HepG2 (cell line): ENCODE measurements around the gene FITM2. TPM values are rescaled to one million over a fixed set of nuclear protein-coding genes. Genes with fewer than 3 reads are reported as not detected.

Experiments used
- AKNA ChIP-seq: sonication (generic); formaldehyde crosslinking; IDR thresholded peaks from 2 replicates; pipeline ENCODE4 v1.4.0; 2020; ENCODE audit warnings: missing genetic modification reagents, borderline replicate concordance
- FOXK2 ChIP-seq: fragments of 450-650 bp; IDR thresholded peaks from 2 replicates; pipeline ENCODE4 v1.6.1; 2016
- HOXA5 ChIP-seq: sonication (generic); formaldehyde crosslinking; IDR thresholded peaks from 2 replicates; pipeline ENCODE4 v1.4.0; 2020; ENCODE audit warnings: missing genetic modification reagents
- MBD4 ChIP-seq: IDR thresholded peaks from 2 replicates; pipeline ENCODE4 v1.6.1; 2012; ENCODE audit warnings: low read length, inconsistent platforms, borderline replicate concordance
- RNF2 ChIP-seq: fragments of 450-650 bp; conservative IDR thresholded peaks from 2 replicates; pipeline ENCODE4 v1.6.1; 2016; ENCODE audit warnings: low read depth
- SMARCC2 ChIP-seq: fragments of 450-650 bp; IDR thresholded peaks from 2 replicates; pipeline ENCODE4 v1.6.1; 2017; ENCODE audit warnings: antibody characterized with exemption, mild to moderate bottlenecking
- SOX13 ChIP-seq, 3 experiments: fragments of 450-650 bp in 1 of 3; sonication (generic) in 1 of 3; formaldehyde crosslinking in 1 of 3; IDR thresholded peaks in 2 of 3; conservative IDR thresholded peaks in 1 of 3; 2 replicates each; pipeline versions ENCODE4 v1.5.0 to v1.6.1; 2016 to 2020; ENCODE audit warnings: antibody characterized with exemption in 1 of 3, mild to moderate bottlenecking in 1 of 3, missing compliant biosample characterization in 1 of 3, missing genetic modification reagents in 1 of 3, moderate library complexity in 1 of 3
- SOX5 ChIP-seq: IDR thresholded peaks from 2 replicates; pipeline ENCODE4 v1.6.1; 2016; ENCODE audit warnings: borderline replicate concordance
- ZFP41 ChIP-seq: sonication (generic); formaldehyde crosslinking; IDR thresholded peaks from 2 replicates; pipeline ENCODE4 v1.4.0; 2020; ENCODE audit warnings: mild to moderate bottlenecking, missing genetic modification reagents, borderline replicate concordance
- ZKSCAN1 ChIP-seq: fragments of 150-350 bp; IDR thresholded peaks from 2 replicates; pipeline ENCODE4 v1.6.1; 2014; ENCODE audit warnings: low read length
- ZKSCAN8 ChIP-seq: IDR thresholded peaks from 2 replicates; pipeline ENCODE4 v1.6.1; 2016; ENCODE audit warnings: borderline replicate concordance, missing genetic modification reagents, missing compliant biosample characterization
- ZNF10 ChIP-seq: sonication (generic); formaldehyde crosslinking; IDR thresholded peaks from 2 replicates; pipeline ENCODE4 v1.4.0; 2020; ENCODE audit warnings: mild to moderate bottlenecking, low read depth, missing genetic modification reagents, borderline replicate concordance
- ZNF232 ChIP-seq: sonication (generic); formaldehyde crosslinking; IDR thresholded peaks from 2 replicates; pipeline ENCODE4 v1.4.0; 2020; ENCODE audit warnings: missing genetic modification reagents, borderline replicate concordance
- ZNF350 ChIP-seq: sonication (generic); formaldehyde crosslinking; IDR thresholded peaks from 2 replicates; pipeline ENCODE4 v1.4.0; 2020; ENCODE audit warnings: mild to moderate bottlenecking, low read depth, missing genetic modification reagents, borderline replicate concordance
- ZNF431 ChIP-seq: sonication (generic); formaldehyde crosslinking; IDR thresholded peaks from 2 replicates; pipeline ENCODE4 v1.9.0; 2022; ENCODE audit warnings: missing genetic modification reagents, low read depth, mild to moderate bottlenecking, borderline replicate concordance
- ZNF468 ChIP-seq: sonication (generic); formaldehyde crosslinking; IDR thresholded peaks from 2 replicates; pipeline ENCODE4 v1.8.0; 2022; ENCODE audit warnings: mild to moderate bottlenecking, moderate library complexity, missing genetic modification reagents
- polyA plus RNA-seq, 8 experiments: library from polyadenylated mRNA; depleted of rRNA in 3 of 8; stranded (reverse) in 7 of 8; unstranded in 1 of 8; fragments of >200 nt; fragmentation: Illumina TruSeq in 4 of 8; extraction: Trizol in 4 of 8; gene quantifications; 2 replicates each; pipeline versions ENCODE4 v1.2.1 to v1.2.3, GENCODE V29; 2011 to 2016; ENCODE audit warnings: low read depth in 4 of 8, missing spikeins in 1 of 8, mixed read lengths in 1 of 8; ENCODE audit not compliant: insufficient read depth in 1 of 8
- total RNA-seq, 5 experiments: library from RNA; depleted of rRNA; stranded (reverse); fragments of >200 nt; fragmentation: Illumina TruSeq; extraction: Trizol; gene quantifications; 2 replicates each; pipeline ENCODE4 v1.2.3, GENCODE V29; 2016; ENCODE audit warnings: low read depth in 1 of 5
- TF ChIP-seq, protein P1 (sequence below): sonication (generic); formaldehyde crosslinking; conservative IDR thresholded peaks from 2 replicates; pipeline ENCODE4 v1.8.0; 2022; ENCODE audit warnings: missing genetic modification reagents
- TF ChIP-seq, protein P2 (sequence below): sonication (generic); formaldehyde crosslinking; IDR thresholded peaks from 2 replicates; pipeline ENCODE4 v1.4.0; 2020; ENCODE audit warnings: mild to moderate bottlenecking, low read depth, missing genetic modification reagents

FITM2 gene
- total and polyA plus RNA-seq, 2 of the 13 experiments (the other 11 are each of a cell fraction or from before 2014, with no cell fraction given): 9.6 to 24.5 TPM

- TF ChIP-seq AKNA (CRISPR knock-in tag) (no peak), SMARCC2 (no peak), ZKSCAN1 (peak; percentile 71), RNF2 (peak; percentile 95), ZNF468 (CRISPR knock-in tag) (peak; percentile 74; the same call in 1 of the 2 replicates), ZFP41 (CRISPR knock-in tag) (peak; percentile 59; the same call in 1 of the 2 replicates), FOXK2 (peak; percentile 77; the same call in 1 of the 2 replicates), ZNF10 (CRISPR knock-in tag) (0 out of 2 replicates have a peak, but pooled peaks have one; percentile 84), ZNF232 (0 out of 2 replicates have a peak, but pooled peaks have one; percentile 71), ZKSCAN8 (CRISPR knock-in tag) (peak; percentile 94; the same call in 1 of the 2 replicates), SOX5 (peak; percentile 83), ZNF350 (CRISPR knock-in tag) (peak; percentile 99), HOXA5 (CRISPR knock-in tag) (peak; percentile 84), MBD4 (no peak), ZNF431 (peak; percentile 98), SOX13 (IDR thresholded peaks at IDR 0.05) (no peak), SOX13 (CRISPR knock-in tag; conservative IDR thresholded peaks at IDR 0.05 in 1 of 2, IDR thresholded peaks at IDR 0.05 in 1 of 2) (peak in 1 of 2 experiments; percentile 76; a peak in 2 of 4 replicates)
- TF ChIP-seq, protein P1, sequence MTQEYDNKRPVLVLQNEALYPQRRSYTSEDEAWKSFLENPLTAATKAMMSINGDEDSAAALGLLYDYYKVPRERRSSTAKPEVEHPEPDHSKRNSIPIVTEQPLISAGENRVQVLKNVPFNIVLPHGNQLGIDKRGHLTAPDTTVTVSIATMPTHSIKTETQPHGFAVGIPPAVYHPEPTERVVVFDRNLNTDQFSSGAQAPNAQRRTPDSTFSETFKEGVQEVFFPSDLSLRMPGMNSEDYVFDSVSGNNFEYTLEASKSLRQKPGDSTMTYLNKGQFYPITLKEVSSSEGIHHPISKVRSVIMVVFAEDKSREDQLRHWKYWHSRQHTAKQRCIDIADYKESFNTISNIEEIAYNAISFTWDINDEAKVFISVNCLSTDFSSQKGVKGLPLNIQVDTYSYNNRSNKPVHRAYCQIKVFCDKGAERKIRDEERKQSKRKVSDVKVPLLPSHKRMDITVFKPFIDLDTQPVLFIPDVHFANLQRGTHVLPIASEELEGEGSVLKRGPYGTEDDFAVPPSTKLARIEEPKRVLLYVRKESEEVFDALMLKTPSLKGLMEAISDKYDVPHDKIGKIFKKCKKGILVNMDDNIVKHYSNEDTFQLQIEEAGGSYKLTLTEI (CRISPR knock-in tag): no peak
- TF ChIP-seq, protein P2, sequence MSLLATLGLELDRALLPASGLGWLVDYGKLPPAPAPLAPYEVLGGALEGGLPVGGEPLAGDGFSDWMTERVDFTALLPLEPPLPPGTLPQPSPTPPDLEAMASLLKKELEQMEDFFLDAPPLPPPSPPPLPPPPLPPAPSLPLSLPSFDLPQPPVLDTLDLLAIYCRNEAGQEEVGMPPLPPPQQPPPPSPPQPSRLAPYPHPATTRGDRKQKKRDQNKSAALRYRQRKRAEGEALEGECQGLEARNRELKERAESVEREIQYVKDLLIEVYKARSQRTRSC (CRISPR knock-in tag): no peak
Observed at GRCh38 chr20:44310664-44311639, at the start of gene FITM2 (continued).
